Sigmoid colon (tissue), 7 donors: ENCODE measurements around the gene RYR3. TPM values are rescaled to one million over a fixed set of nuclear protein-coding genes. Genes with fewer than 3 reads are reported as not detected.
"Not testable (repeated sequence)": the region's sequence is repeated elsewhere in the genome, so short reads cannot be mapped to it uniquely, and the experiment has no call there.

Experiments
- DNase-seq: peaks from one replicate; pipeline ENCODE4 v3.0.0-alpha.2; 2019
- H3K27ac ChIP-seq, 4 donors: fragments of 200-600 bp; sonication (generic); one replicate each; pipeline ENCODE4 v1.5.1; 2016 to 2019; ENCODE audit warnings: mild to moderate bottlenecking in 1 of 4
- H3K27me3 ChIP-seq, 3 donors: fragments of 200-600 bp; sonication (generic); one replicate each; pipeline ENCODE4 v1.5.1; 2019; ENCODE audit warnings: mild to moderate bottlenecking in 1 of 3
- H3K36me3 ChIP-seq, 4 donors: fragments of 200-600 bp; sonication (generic); one replicate each; pipeline ENCODE4 v1.5.1; 2016 to 2019
- H3K4me1 ChIP-seq, 4 donors: fragments of 200-600 bp; sonication (generic); one replicate each; pipeline ENCODE4 v1.5.1; 2017 to 2019
- H3K4me3 ChIP-seq, 4 donors: fragments of 200-600 bp; sonication (generic); one replicate each; pipeline ENCODE4 v1.5.1; 2017 to 2019; ENCODE audit warnings: mild to moderate bottlenecking in 2 of 4, moderate library complexity in 1 of 4
- H3K9me3 ChIP-seq, 4 donors: fragments of 200-600 bp in 3 of 4; sonication (generic) in 3 of 4; one replicate each; pipeline versions ENCODE4 v1.5.1 to v1.6.1; 2013 to 2019
- CTCF ChIP-seq, 4 experiments: fragments of 450-650 bp in 3 of 4; fragments of 200-600 bp in 1 of 4; IDR thresholded peaks; one replicate each; pipeline ENCODE4 v1.5.1; 2016 to 2019; ENCODE audit warnings: antibody characterized with exemption in 4 of 4, mild to moderate bottlenecking in 3 of 4, moderate library complexity in 2 of 4
- EP300 ChIP-seq, 4 donors: sonication (generic); formaldehyde crosslinking; IDR thresholded peaks; one replicate each; pipeline ENCODE4 v1.6.1; 2017; ENCODE audit warnings: antibody characterized with exemption in 4 of 4
- POLR2A ChIP-seq, 2 donors: fragments of 450-650 bp; IDR thresholded peaks; one replicate each; pipeline ENCODE4 v1.6.1; 2016; ENCODE audit warnings: antibody characterized with exemption in 2 of 2, mild to moderate bottlenecking in 2 of 2, moderate library complexity in 2 of 2
- POLR2AphosphoS5 ChIP-seq, 4 donors: sonication (generic); formaldehyde crosslinking; IDR thresholded peaks; one replicate each; pipeline ENCODE4 v1.6.1; 2017; ENCODE audit warnings: antibody characterized with exemption in 4 of 4
- WGBS, 2 donors: extraction: QIAGEN DNeasy Blood & Tissue Kit; methylation state at CpG; one replicate each; pipeline ENCODE4 v1.1.7; 2013; 5-methylcytosine and 5-hydroxymethylcytosine counted together
- intact Hi-C: fragments of 100-400 bp; cut with DNase I; formaldehyde crosslinking; loops from one replicate; pipeline ENCODE4 v1.15.1; 2023
- polyA plus RNA-seq, 3 donors: library from polyadenylated mRNA; stranded (reverse); fragments of 200-250 nt; gene quantifications; one replicate each; pipeline ENCODE4 v1.2.3, GENCODE V29; 2013
- total RNA-seq, 4 donors: library from RNA; depleted of rRNA; stranded (reverse); fragments of >200 nt; gene quantifications; one replicate each; pipeline ENCODE4 v1.1.0, GENCODE V29; 2016
- donor health status: healthy with polysubstance abuse.
- donor health status: Bipolar disorder and iron deficiency.
- donor health status: healthy.

RYR3 gene
- total and polyA plus RNA-seq, 7 donors, result 0.38 to 29.1 (median 10.5) TPM; not detected in 1

- intact Hi-C loops, result no loop called here
- 49 to 65% methylated on average over 3 of the region's 3 CpGs for WGBS, 2 donors
- no peak for TF ChIP-seq EP300 (IDR thresholded peaks at IDR 0.05)
- no peak for TF ChIP-seq CTCF (IDR thresholded peaks at IDR 0.05)
- TF ChIP-seq POLR2A (IDR thresholded peaks at IDR 0.05), result no peak
- TF ChIP-seq POLR2AphosphoS5 (IDR thresholded peaks at IDR 0.05), result no peak
- H3K4me1 ChIP-seq, result no peaks in the 10 kb centered on the region
- DNase-seq, result no peak
- no peak overlapping the region for H3K4me3 ChIP-seq
- H3K36me3 ChIP-seq, result peaks cover 0 to 15% (median 5%) of the 10 kb centered on the region in 4 donors
- no peaks in the 10 kb centered on the region for H3K27me3 ChIP-seq
- no peak overlapping the region for H3K27ac ChIP-seq
- H3K9me3 ChIP-seq, result no peaks in the 10 kb centered on the region
Measured at GRCh38 chr15:33561407-33561806, 250.6 kb downstream of the RYR3 start.

- Histone ChIP-seq H3K27me3 (no peaks in the 10 kb centered on the region), H3K36me3 (peaks cover 0 to 20% (median 5%) of the 10 kb centered on the region in 4 donors), H3K27ac (no peak overlapping the region), H3K9me3 (no peaks in the 10 kb centered on the region), H3K4me3 (no peak overlapping the region), H3K4me1 (no peaks in the 10 kb centered on the region)
- 86 to 87% methylated on average over 5 of the region's 5 CpGs for WGBS, 2 donors
- TF ChIP-seq POLR2A (IDR thresholded peaks at IDR 0.05) (no peak), CTCF (IDR thresholded peaks at IDR 0.05) (no peak), EP300 (IDR thresholded peaks at IDR 0.05) (no peak), POLR2AphosphoS5 (IDR thresholded peaks at IDR 0.05) (no peak)
- intact Hi-C loops, result no loop called here
- DNase-seq, result no peak
Measured at GRCh38 chr15:33561967-33562366, 251.2 kb downstream of the RYR3 start.

- no peak overlapping the region for H3K27ac ChIP-seq
- peaks cover 0 to 21% (median 5%) of the 10 kb centered on the region in 4 donors for H3K36me3 ChIP-seq
- intact Hi-C loops, result no loop called here
- H3K4me1 ChIP-seq, result no peaks in the 10 kb centered on the region
- H3K27me3 ChIP-seq, result no peaks in the 10 kb centered on the region
- no peak overlapping the region for H3K4me3 ChIP-seq
- no peaks in the 10 kb centered on the region for H3K9me3 ChIP-seq
- WGBS, 2 donors, result 49 to 52% methylated on average over 3 of the region's 3 CpGs
- DNase-seq, result no peak
- TF ChIP-seq POLR2A (IDR thresholded peaks at IDR 0.05) (no peak), POLR2AphosphoS5 (IDR thresholded peaks at IDR 0.05) (no peak), CTCF (IDR thresholded peaks at IDR 0.05) (no peak)
Measured at GRCh38 chr15:33565094-33565493, 254.3 kb downstream of the RYR3 start.

- Histone ChIP-seq H3K4me1 (no peaks in the 10 kb centered on the region), H3K27me3 (no peaks in the 10 kb centered on the region), H3K36me3 (peaks cover 0 to 19% (median 5%) of the 10 kb centered on the region in 4 donors), H3K4me3 (no peak overlapping the region), H3K9me3 (no peaks in the 10 kb centered on the region), H3K27ac (no peak overlapping the region)
- no peak for DNase-seq
- TF ChIP-seq CTCF (IDR thresholded peaks at IDR 0.05), result no peak
- TF ChIP-seq EP300 (IDR thresholded peaks at IDR 0.05), result no peak
- no peak for TF ChIP-seq POLR2A (IDR thresholded peaks at IDR 0.05)
- TF ChIP-seq POLR2AphosphoS5 (IDR thresholded peaks at IDR 0.05), result no peak
- intact Hi-C loops, result no loop called here
Measured at GRCh38 chr15:33567652-33568051, 256.9 kb downstream of the RYR3 start.

GRCh38 chr15:33569036-33569435 lies 258.3 kb downstream of the RYR3 start:
- 70 to 86% methylated on average over 1 of the region's 1 CpG for WGBS, 2 donors
- Histone ChIP-seq H3K27ac (no peak overlapping the region), H3K27me3 (no peaks in the 10 kb centered on the region), H3K9me3 (no peaks in the 10 kb centered on the region), H3K36me3 (peaks cover 0 to 12% (median 0%) of the 10 kb centered on the region in 4 donors), H3K4me1 (no peaks in the 10 kb centered on the region), H3K4me3 (no peak overlapping the region)
- TF ChIP-seq CTCF (IDR thresholded peaks at IDR 0.05) (no peak), POLR2A (IDR thresholded peaks at IDR 0.05) (no peak), EP300 (IDR thresholded peaks at IDR 0.05) (no peak), POLR2AphosphoS5 (IDR thresholded peaks at IDR 0.05) (no peak)
- no peak for DNase-seq
- intact Hi-C loops, result no loop called here

GRCh38 chr15:33577911-33578310 lies 267.1 kb downstream of the RYR3 start:
- WGBS, 2 donors, result 45 to 91% methylated on average over 2 of the region's 2 CpGs

More at GRCh38 chr15:33577911-33578310, 267.1 kb downstream of the RYR3 start:
- H3K4me3 ChIP-seq, H3K27ac ChIP-seq, H3K4me1 ChIP-seq, H3K9me3 ChIP-seq, H3K27me3 ChIP-seq, DNase-seq, intact Hi-C loops: not testable (repeated sequence)
- H3K36me3 ChIP-seq, result peaks cover 0 to 12% (median 0%) of the 10 kb centered on the region in 4 donors
